Upper lobe of right lung (tissue), 1 donor: ENCODE results near the gene LEKR1. TPM values are rescaled to one million over a fixed set of nuclear protein-coding genes. Genes with fewer than 3 reads are reported as not detected.
"Not testable (repeated sequence)": the region's sequence is repeated elsewhere in the genome, so short reads cannot be mapped to it uniquely, and the experiment has no call there.

Source experiments
- ATAC-seq: fragments of 200-7000 bp; cut with Tn5 transposase; one replicate; pipeline ENCODE4 v1.9.1; 2020; ENCODE audit warnings: mild to moderate bottlenecking, moderate library complexity
- DNase-seq: peaks from one replicate; pipeline ENCODE4 v3.0.0-alpha.2; 2020
- H3K27ac ChIP-seq: fragments of 200-600 bp; one replicate; pipeline ENCODE4 v1.8.0; 2022
- H3K27me3 ChIP-seq: fragments of 200-600 bp; one replicate; pipeline ENCODE4 v1.8.0; 2022; ENCODE audit warnings: mild to moderate bottlenecking
- H3K36me3 ChIP-seq: fragments of 200-600 bp; one replicate; pipeline ENCODE4 v1.8.0; 2022
- H3K4me1 ChIP-seq: fragments of 200-600 bp; one replicate; pipeline ENCODE4 v1.8.0; 2022
- H3K4me3 ChIP-seq: fragments of 200-600 bp; one replicate; pipeline ENCODE4 v1.8.0; 2022; ENCODE audit warnings: mild to moderate bottlenecking
- H3K9me3 ChIP-seq: fragments of 200-600 bp; one replicate; pipeline ENCODE4 v1.8.0; 2022
- intact Hi-C: fragments of 100-400 bp; cut with DNase I; formaldehyde crosslinking; loops from one replicate; pipeline ENCODE4 v1.11.0; 2022
- total RNA-seq: library from RNA; stranded (reverse); fragmentation: NEBNext Ultra II Directional; extraction: Animal tissue kit (Norgen Biotek cat#: 25700); gene quantifications from one replicate; pipeline ENCODE4 v1.2.1, GENCODE V29; 2021
- TF ChIP-seq, protein P1 (sequence below): fragments of 200-600 bp; IDR thresholded peaks from one replicate; pipeline ENCODE4 v1.8.0; 2022; ENCODE audit warnings: antibody characterized with exemption
- donor health status: DM: no; HTN: yes; CAD: no; lungs with severe emphysema.

Gene LEKR1
- total RNA-seq, 1 donor from 2014 or later = 2.1 TPM

DNA sequence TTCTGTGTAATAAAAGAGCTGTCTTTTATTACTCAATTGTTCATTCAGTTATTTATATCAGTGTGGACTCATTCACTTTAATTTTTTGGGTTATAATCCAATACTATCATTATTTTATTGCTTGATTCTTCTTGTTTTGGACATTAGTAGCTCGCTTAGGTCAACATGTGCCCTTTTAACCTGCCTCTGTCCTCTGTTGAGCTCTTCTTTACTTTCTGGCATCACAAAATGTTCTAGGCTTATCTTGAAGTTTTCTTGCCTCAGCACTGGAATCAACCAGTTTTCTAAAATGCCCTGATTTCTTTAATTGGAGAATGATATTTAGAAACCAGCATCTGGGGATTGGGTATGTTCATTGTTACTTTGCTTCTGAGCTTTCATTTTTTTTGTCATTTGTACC, 82.2 kb downstream of the LEKR1 start:
- Histone ChIP-seq H3K36me3 (no peaks in the 10 kb centered on the region), H3K27ac (no peak overlapping the region), H3K4me3 (no peak overlapping the region), H3K4me1 (no peaks in the 10 kb centered on the region), H3K9me3 (no peaks in the 10 kb centered on the region), H3K27me3 (no peaks in the 10 kb centered on the region)
- intact Hi-C loops = no loop called here
- TF ChIP-seq, protein P1, sequence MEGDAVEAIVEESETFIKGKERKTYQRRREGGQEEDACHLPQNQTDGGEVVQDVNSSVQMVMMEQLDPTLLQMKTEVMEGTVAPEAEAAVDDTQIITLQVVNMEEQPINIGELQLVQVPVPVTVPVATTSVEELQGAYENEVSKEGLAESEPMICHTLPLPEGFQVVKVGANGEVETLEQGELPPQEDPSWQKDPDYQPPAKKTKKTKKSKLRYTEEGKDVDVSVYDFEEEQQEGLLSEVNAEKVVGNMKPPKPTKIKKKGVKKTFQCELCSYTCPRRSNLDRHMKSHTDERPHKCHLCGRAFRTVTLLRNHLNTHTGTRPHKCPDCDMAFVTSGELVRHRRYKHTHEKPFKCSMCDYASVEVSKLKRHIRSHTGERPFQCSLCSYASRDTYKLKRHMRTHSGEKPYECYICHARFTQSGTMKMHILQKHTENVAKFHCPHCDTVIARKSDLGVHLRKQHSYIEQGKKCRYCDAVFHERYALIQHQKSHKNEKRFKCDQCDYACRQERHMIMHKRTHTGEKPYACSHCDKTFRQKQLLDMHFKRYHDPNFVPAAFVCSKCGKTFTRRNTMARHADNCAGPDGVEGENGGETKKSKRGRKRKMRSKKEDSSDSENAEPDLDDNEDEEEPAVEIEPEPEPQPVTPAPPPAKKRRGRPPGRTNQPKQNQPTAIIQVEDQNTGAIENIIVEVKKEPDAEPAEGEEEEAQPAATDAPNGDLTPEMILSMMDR = no peak
- ATAC-seq (no peak), DNase-seq (no peak)

DNA sequence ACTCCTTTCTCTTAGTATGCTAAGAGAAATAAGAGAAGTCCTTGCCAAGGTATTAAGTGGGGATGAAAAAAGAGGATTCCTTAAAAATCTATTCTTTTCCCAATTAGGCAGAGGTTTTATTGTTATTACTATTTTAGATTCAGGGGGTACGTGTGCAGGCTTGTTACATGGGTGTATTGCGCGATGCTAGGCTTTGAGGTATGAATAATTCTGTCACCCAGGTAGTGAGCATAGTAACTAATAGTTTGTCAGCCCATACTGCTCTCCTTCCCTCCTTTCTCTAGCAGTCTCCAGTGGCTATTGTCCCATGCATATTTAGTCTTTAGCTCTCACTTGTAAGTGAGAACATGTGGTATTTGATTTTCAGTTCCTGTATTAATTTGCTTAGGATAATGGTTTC, 83.9 kb downstream of the LEKR1 start:
- no peaks in the 10 kb centered on the region for H3K9me3 ChIP-seq
- ATAC-seq (no peak), DNase-seq (no peak)
- no peaks in the 10 kb centered on the region for H3K4me1 ChIP-seq
- intact Hi-C loops = no loop called here
- H3K27me3 ChIP-seq = no peaks in the 10 kb centered on the region
- no peak overlapping the region for H3K4me3 ChIP-seq
- no peaks in the 10 kb centered on the region for H3K36me3 ChIP-seq
- TF ChIP-seq, protein P1 = no peak
- no peak overlapping the region for H3K27ac ChIP-seq

DNA sequence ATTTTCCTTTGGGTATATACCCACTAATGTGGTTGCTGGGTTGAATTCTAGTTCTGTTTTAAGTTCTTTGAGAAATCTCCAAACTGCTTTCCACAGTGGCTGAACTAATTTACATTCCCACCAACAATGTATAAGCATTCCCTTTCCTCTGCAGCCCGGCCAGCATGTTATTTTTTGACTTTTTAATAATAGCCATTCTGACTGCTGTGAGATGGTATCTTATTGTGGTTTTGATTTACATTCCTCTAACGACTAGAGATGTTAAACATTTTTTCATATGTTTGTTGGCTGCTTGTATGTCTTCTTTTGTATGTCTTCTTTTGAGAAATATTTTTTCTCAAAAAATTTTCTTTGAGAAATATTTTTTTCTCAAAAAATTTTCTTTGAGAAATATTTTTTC, 84.7 kb downstream of the LEKR1 start:
- H3K4me1 ChIP-seq, H3K27ac ChIP-seq, DNase-seq, H3K36me3 ChIP-seq, H3K27me3 ChIP-seq, H3K9me3 ChIP-seq, intact Hi-C loops, H3K4me3 ChIP-seq, ATAC-seq: not testable (repeated sequence)

DNA sequence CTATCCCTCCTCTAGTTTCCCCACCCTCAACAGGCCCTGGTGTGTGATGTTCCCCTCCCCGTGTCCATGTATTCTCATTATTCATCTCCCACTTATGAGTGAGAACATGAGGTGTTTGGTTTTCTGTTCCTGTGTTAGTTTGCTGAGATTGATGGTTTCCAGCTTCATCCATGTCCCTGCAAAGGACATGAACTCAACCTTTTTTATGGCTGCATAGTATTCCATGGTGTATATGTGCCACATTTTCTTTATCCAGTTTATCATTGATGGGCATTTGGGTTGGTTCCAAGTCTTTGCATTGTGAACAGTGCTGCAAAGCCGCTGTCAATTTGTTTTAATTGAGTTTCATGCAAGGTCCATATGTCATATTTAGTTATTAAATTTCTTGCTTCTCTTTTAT, 88.1 kb downstream of the LEKR1 start:
- H3K4me3 ChIP-seq, DNase-seq, H3K36me3 ChIP-seq, H3K4me1 ChIP-seq, ATAC-seq, H3K27ac ChIP-seq, intact Hi-C loops, H3K27me3 ChIP-seq, H3K9me3 ChIP-seq: not testable (repeated sequence)

DNA sequence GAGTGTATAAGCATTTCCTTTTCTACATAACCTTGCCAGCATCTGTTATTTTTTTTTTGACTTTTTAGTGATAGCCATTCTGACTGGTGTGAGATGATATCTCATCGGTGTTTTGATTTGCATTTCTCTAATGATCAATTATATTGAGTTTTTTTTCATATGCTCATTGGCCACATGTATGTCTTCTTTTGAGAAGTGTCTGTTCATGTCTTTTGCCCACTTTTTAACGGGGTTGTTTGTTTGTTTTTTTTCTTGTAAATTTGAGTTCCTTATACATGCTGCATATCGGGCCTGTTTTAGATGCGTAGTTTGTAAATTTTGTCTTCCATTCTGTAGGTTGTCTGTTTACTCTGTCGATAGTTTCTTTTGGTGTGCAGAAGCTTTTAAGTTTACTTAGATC, 89.2 kb downstream of the LEKR1 start:
- Histone ChIP-seq H3K36me3 (no peaks in the 10 kb centered on the region), H3K4me3 (no peak overlapping the region), H3K4me1 (no peaks in the 10 kb centered on the region), H3K27me3 (no peaks in the 10 kb centered on the region), H3K9me3 (no peaks in the 10 kb centered on the region), H3K27ac (no peak overlapping the region)
- ATAC-seq = no peak
- intact Hi-C loops = no loop called here
- TF ChIP-seq, protein P1 = no peak
- no peak for DNase-seq

DNA sequence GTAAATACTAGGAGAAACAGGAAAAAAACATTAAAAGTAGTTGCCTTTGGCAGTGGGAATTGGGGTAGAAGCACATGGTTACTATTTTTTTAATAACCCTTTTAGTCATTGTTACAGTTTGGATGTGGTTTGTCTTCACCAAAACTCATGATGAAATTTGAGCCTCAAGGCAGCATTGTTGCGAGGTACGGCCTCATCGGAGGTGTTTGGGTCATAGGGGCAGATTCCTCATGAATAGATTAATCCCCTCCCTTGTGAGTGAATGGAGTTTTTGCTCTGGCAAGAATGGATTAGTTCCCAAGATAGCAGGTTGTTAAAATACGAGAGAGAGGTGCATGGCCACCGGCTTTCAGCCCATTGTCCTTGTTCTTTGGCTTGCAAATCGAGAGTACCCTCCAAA, 92.6 kb downstream of the LEKR1 start:
- ATAC-seq (no peak), DNase-seq (no peak)
- Histone ChIP-seq H3K9me3 (no peaks in the 10 kb centered on the region), H3K4me1 (no peaks in the 10 kb centered on the region), H3K27me3 (no peaks in the 10 kb centered on the region), H3K27ac (no peak overlapping the region), H3K4me3 (no peak overlapping the region), H3K36me3 (no peaks in the 10 kb centered on the region)
- TF ChIP-seq, protein P1 = no peak
- intact Hi-C loops = no loop called here

DNA sequence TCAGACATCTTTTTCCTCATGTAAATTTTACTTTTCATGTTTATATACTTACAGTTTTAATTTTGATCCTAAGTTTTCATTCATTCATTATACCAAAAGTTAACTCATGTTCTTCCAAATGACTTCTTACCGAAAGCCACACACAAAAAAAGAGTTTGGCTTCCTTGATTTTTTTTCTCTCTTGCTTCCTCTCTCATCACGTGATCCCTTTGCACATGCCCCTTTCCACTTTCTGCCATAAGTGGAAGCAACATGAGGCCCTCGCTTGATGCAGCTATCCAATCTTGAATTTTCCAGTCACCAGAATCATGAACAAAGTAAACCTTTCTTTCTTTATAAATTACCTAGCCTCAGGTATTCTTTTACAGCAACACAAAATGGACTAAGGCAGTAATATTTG, 93.7 kb downstream of the LEKR1 start:
- DNase-seq (no peak), ATAC-seq (no peak)
- Histone ChIP-seq H3K27me3 (no peaks in the 10 kb centered on the region), H3K4me3 (no peak overlapping the region), H3K4me1 (no peaks in the 10 kb centered on the region), H3K27ac (no peak overlapping the region), H3K36me3 (no peaks in the 10 kb centered on the region), H3K9me3 (no peaks in the 10 kb centered on the region)
- intact Hi-C loops = no loop called here
- TF ChIP-seq, protein P1 = no peak
